Osteocyte (in vitro differentiated cells): ENCODE results near the gene PGC. TPM values are rescaled to one million over a fixed set of nuclear protein-coding genes. Genes with fewer than 3 reads are reported as not detected.
A peak's percentile ranks its signal among the peaks of the same experiment; 100 is the strongest.

ENCODE experiments used
- DNase-seq: peaks from one replicate; pipeline ENCODE4 v3.0.0; 2021; ENCODE audit warnings: mixed read lengths; ENCODE audit not compliant: unreplicated experiment; ENCODE audit errors: extremely low spot score
- H3K27ac Mint-ChIP-seq: one replicate; pipeline ENCODE4 v1.8.0; 2021; ENCODE audit warnings: mild to moderate bottlenecking, mixed read lengths; ENCODE audit not compliant: unreplicated experiment
- H3K27me3 Mint-ChIP-seq: one replicate; pipeline ENCODE4 v1.8.0; 2021; ENCODE audit warnings: mixed read lengths; ENCODE audit not compliant: unreplicated experiment
- H3K36me3 Mint-ChIP-seq: one replicate; pipeline ENCODE4 v1.8.0; 2021; ENCODE audit warnings: mixed read lengths; ENCODE audit not compliant: unreplicated experiment
- H3K4me1 Mint-ChIP-seq: one replicate; pipeline ENCODE4 v1.8.0; 2021; ENCODE audit warnings: mixed read lengths; ENCODE audit not compliant: unreplicated experiment
- H3K4me3 Mint-ChIP-seq: one replicate; pipeline ENCODE4 v1.8.0; 2021; ENCODE audit warnings: mild to moderate bottlenecking, moderate library complexity, mixed read lengths; ENCODE audit not compliant: unreplicated experiment
- H3K9me3 Mint-ChIP-seq: one replicate; pipeline ENCODE4 v1.8.0; 2021; ENCODE audit warnings: mixed read lengths; ENCODE audit not compliant: unreplicated experiment
- CTCF ChIP-seq: fragments of 200-600 bp; sonication (generic); IDR thresholded peaks from 2 replicates; pipeline ENCODE4 v1.5.0; 2021; ENCODE audit warnings: antibody characterized with exemption, mild to moderate bottlenecking, moderate library complexity
- total RNA-seq: library from RNA; stranded (reverse); gene quantifications from 2 replicates; pipeline ENCODE4 v1.2.1, GENCODE V29; 2021

The PGC gene
- total RNA-seq, 1 donor from 2014 or later, result not detected

- no peak for DNase-seq
- Mint-ChIP-seq H3K9me3 (no peaks in the 10 kb centered on the region), H3K27me3 (no peaks in the 10 kb centered on the region), H3K36me3 (peaks cover 5% of the 10 kb centered on the region), H3K4me1 (peaks cover 35% of the 10 kb centered on the region), H3K27ac (no peak overlapping the region), H3K4me3 (no peak overlapping the region)
- TF ChIP-seq CTCF, result no peak
Observed at GRCh38 chr6:41711323-41712038, 35.7 kb downstream of the PGC start.

GRCh38 chr6:41709375-41709774 lies 37.8 kb downstream of the PGC start:
- no peak for DNase-seq
- peaks cover 44% of the 10 kb centered on the region for H3K4me1 Mint-ChIP-seq
- H3K9me3 Mint-ChIP-seq, result no peaks in the 10 kb centered on the region
- no peak for TF ChIP-seq CTCF
- H3K27me3 Mint-ChIP-seq, result no peaks in the 10 kb centered on the region
- peaks cover 5% of the 10 kb centered on the region for H3K36me3 Mint-ChIP-seq
- H3K4me3 Mint-ChIP-seq, result no peak overlapping the region
- no peak overlapping the region for H3K27ac Mint-ChIP-seq

GRCh38 chr6:41708856-41709255 lies 38.3 kb downstream of the PGC start:
- H3K27ac Mint-ChIP-seq, result no peak overlapping the region
- no peak for TF ChIP-seq CTCF
- H3K9me3 Mint-ChIP-seq, result no peaks in the 10 kb centered on the region
- no peak for DNase-seq
- H3K27me3 Mint-ChIP-seq, result no peaks in the 10 kb centered on the region
- H3K36me3 Mint-ChIP-seq, result peaks cover 5% of the 10 kb centered on the region
- H3K4me3 Mint-ChIP-seq, result no peak overlapping the region
- peaks cover 41% of the 10 kb centered on the region for H3K4me1 Mint-ChIP-seq

GRCh38 chr6:41707565-41708200 lies 39.5 kb downstream of the PGC start:
- no peaks in the 10 kb centered on the region for H3K9me3 Mint-ChIP-seq
- no peak overlapping the region for H3K27ac Mint-ChIP-seq
- peaks cover 29% of the 10 kb centered on the region for H3K4me1 Mint-ChIP-seq
- no peak overlapping the region for H3K4me3 Mint-ChIP-seq
- no peak for DNase-seq
- H3K36me3 Mint-ChIP-seq, result peaks cover 5% of the 10 kb centered on the region
- H3K27me3 Mint-ChIP-seq, result no peaks in the 10 kb centered on the region
- no peak for TF ChIP-seq CTCF

- H3K4me1 Mint-ChIP-seq, result peaks cover 24% of the 10 kb centered on the region
- H3K27me3 Mint-ChIP-seq, result no peaks in the 10 kb centered on the region
- peaks cover 5% of the 10 kb centered on the region for H3K36me3 Mint-ChIP-seq
- H3K27ac Mint-ChIP-seq, result peak overlapping the region; percentile 42
- H3K4me3 Mint-ChIP-seq, result no peak overlapping the region
- H3K9me3 Mint-ChIP-seq, result no peaks in the 10 kb centered on the region
- DNase-seq, result no peak
- TF ChIP-seq CTCF, result no peak
Observed at GRCh38 chr6:41706876-41707564, 40.2 kb downstream of the PGC start.
